H1 (cell line): Measurements from ENCODE around the gene TMEM52B. TPM values are rescaled to one million over a fixed set of nuclear protein-coding genes. Genes with fewer than 3 reads are reported as not detected.
A peak's percentile ranks its signal among the peaks of the same experiment; 100 is the strongest.

Experiments used
- CBX5 ChIP-seq: fragments of 300-800, 300-1000 bp; sonication (generic); IDR thresholded peaks from 2 replicates; pipeline ENCODE4 v1.7.1; 2016; ENCODE audit warnings: antibody characterized with exemption, low read length, low read depth
- CBX8 ChIP-seq: fragments of 300-800, 300-1000 bp; sonication (generic); IDR thresholded peaks from 2 replicates; pipeline ENCODE4 v1.7.1; 2016; ENCODE audit warnings: low read depth, low read length, borderline replicate concordance
- CHD1 ChIP-seq: IDR thresholded peaks from 2 replicates; pipeline ENCODE4 v1.6.1; 2012; ENCODE audit warnings: low read depth, low read length, improper control_type of control experiment
- CTBP2 ChIP-seq: IDR thresholded peaks from 2 replicates; pipeline ENCODE4 v1.7.0; 2011; ENCODE audit warnings: borderline replicate concordance, mild to moderate bottlenecking, moderate library complexity, mixed read lengths, low read length; ENCODE audit not compliant: insufficient read depth, insufficient read length
- FOSL1 ChIP-seq: IDR thresholded peaks from 2 replicates; pipeline ENCODE4 v1.6.1; 2011; ENCODE audit warnings: mild to moderate bottlenecking, low read depth, low read length, moderate library complexity; ENCODE audit not compliant: insufficient read depth
- GABPA ChIP-seq: IDR thresholded peaks from 2 replicates; pipeline ENCODE4 v1.6.1; 2011; ENCODE audit warnings: mild to moderate bottlenecking, low read length, moderate library complexity, borderline replicate concordance; ENCODE audit not compliant: insufficient read depth
- HDAC2 ChIP-seq, 2 experiments: fragments of 300-600 bp in 1 of 2; sonication (generic) in 1 of 2; IDR thresholded peaks; 2 replicates each; pipeline ENCODE4 v1.6.1; 2011 to 2012; ENCODE audit warnings: low read depth in 2 of 2, low read length in 2 of 2, mild to moderate bottlenecking in 2 of 2, moderate library complexity in 2 of 2, borderline replicate concordance in 1 of 2, inconsistent platforms in 1 of 2
- JUND ChIP-seq: IDR thresholded peaks from 2 replicates; pipeline ENCODE4 v1.6.1; 2011; ENCODE audit warnings: mild to moderate bottlenecking, improper control_type of control experiment, low read length
- KDM1A ChIP-seq: fragments of 200-600, 300-600 bp; sonication (generic); IDR thresholded peaks from 2 replicates; pipeline ENCODE4 v1.7.1; 2016; ENCODE audit warnings: mild to moderate bottlenecking, low read length, borderline replicate concordance
- PHF8 ChIP-seq: fragments of 200-600 bp; sonication (generic); conservative IDR thresholded peaks from 2 replicates; pipeline ENCODE4 v1.7.1; 2012; ENCODE audit warnings: low read depth, mild to moderate bottlenecking, inconsistent platforms, low read length, moderate library complexity
- POLR2A ChIP-seq, 2 experiments: IDR thresholded peaks; 1 replicate in 1 of 2; 2 replicates in 1 of 2; pipeline ENCODE4 v1.6.1; 2011; ENCODE audit warnings: low read depth in 2 of 2, low read length in 2 of 2, mild to moderate bottlenecking in 2 of 2; ENCODE audit errors: control extremely low read depth in 1 of 2
- RBBP5 ChIP-seq: IDR thresholded peaks from 2 replicates; pipeline ENCODE4 v1.7.1; 2012; ENCODE audit warnings: low read depth, mild to moderate bottlenecking, inconsistent platforms, low read length, moderate library complexity, borderline replicate concordance
- SP1 ChIP-seq: IDR thresholded peaks from 2 replicates; pipeline ENCODE4 v1.6.1; 2011; ENCODE audit warnings: low read depth, low read length
- SP2 ChIP-seq: IDR thresholded peaks from 2 replicates; pipeline ENCODE4 v1.6.1; 2012; ENCODE audit warnings: mild to moderate bottlenecking, low read length, inconsistent platforms
- SRF ChIP-seq: IDR thresholded peaks from 2 replicates; pipeline ENCODE4 v1.6.1; 2011; ENCODE audit warnings: mild to moderate bottlenecking, low read depth, low read length, moderate library complexity
- TAF7 ChIP-seq: optimal IDR thresholded peaks from 2 replicates; pipeline ENCODE3; 2011; ENCODE audit warnings: low read depth, mild to moderate bottlenecking, inconsistent platforms, low read length, moderate library complexity, borderline replicate concordance
- TBP ChIP-seq: IDR thresholded peaks from 2 replicates; pipeline ENCODE4 v1.6.1; 2011; ENCODE audit warnings: low read depth, low read length, improper control_type of control experiment
- TEAD4 ChIP-seq: IDR thresholded peaks from 2 replicates; pipeline ENCODE4 v1.6.1; 2012; ENCODE audit warnings: low read depth, low read length, inconsistent platforms, mixed read lengths
- YY1 ChIP-seq: IDR thresholded peaks from 2 replicates; pipeline ENCODE4 v1.6.1; 2011; ENCODE audit warnings: low read depth, mild to moderate bottlenecking, low read length
- ZNF274 ChIP-seq: IDR thresholded peaks from 2 replicates; pipeline ENCODE4 v1.7.0; 2012; ENCODE audit warnings: low read length, borderline replicate concordance; ENCODE audit errors: extremely low read depth
- polyA plus RNA-seq, 7 experiments: library from polyadenylated mRNA; depleted of rRNA in 3 of 7; stranded (reverse) in 5 of 7; unstranded in 2 of 7; fragments of >200 nt in 5 of 7; fragments of 200-250 nt in 2 of 7; gene quantifications; 1 replicate in 5 of 7; 2 replicates in 1 of 7; 4 replicates in 1 of 7; pipeline versions ENCODE4 v1.2.1 to v1.2.3, GENCODE V29; 2011 to 2013; ENCODE audit warnings: missing spikeins in 2 of 7, mixed read lengths in 2 of 7
- total RNA-seq: library from RNA; stranded (reverse); fragmentation: NEBNext Ultra II Directional; extraction: Animal tissue kit (Norgen Biotek cat#: 25700); gene quantifications from 2 replicates; pipeline ENCODE4 v1.2.1, GENCODE V29; 2021
- TF ChIP-seq, protein P1 (sequence below): IDR thresholded peaks from 2 replicates; pipeline ENCODE4 v1.6.1; 2011; ENCODE audit warnings: low read length, improper control_type of control experiment
- TF ChIP-seq, protein P2 (sequence below), 3 experiments: IDR thresholded peaks; 1 replicate in 2 of 3; 2 replicates in 1 of 3; pipeline versions ENCODE4 v1.5.1 to v1.6.1; 2011; ENCODE audit warnings: low read length in 3 of 3, mild to moderate bottlenecking in 3 of 3, inconsistent platforms in 2 of 3, low read depth in 1 of 3, moderate library complexity in 1 of 3; ENCODE audit not compliant: insufficient read depth in 1 of 3; ENCODE audit errors: control extremely low read depth in 1 of 3

TMEM52B gene
- total and polyA plus RNA-seq, 2 of the 8 experiments (the other 6 are each of a cell fraction or from before 2014, with no cell fraction given): not detected

DNA sequence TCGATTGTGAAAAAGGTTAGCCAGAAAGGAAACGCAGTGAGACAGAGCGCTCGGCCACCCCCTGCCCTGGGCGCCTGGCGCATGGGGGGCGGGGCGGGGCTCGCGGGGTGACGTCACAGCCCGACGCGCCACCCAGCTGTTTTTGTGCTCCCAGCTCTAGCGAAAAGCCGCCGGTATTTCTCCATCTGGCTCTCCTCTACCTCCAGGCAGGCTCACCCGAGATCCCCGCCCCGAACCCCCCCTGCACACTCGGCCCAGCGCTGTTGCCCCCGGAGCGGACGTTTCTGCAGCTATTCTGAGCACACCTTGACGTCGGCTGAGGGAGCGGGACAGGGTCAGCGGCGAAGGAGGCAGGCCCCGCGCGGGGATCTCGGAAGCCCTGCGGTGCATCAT, 33.9 kb downstream of the TMEM52B start, which contains the start of gene GABARAPL1 (continued):
- no peak for TF ChIP-seq CBX5
- no peak for TF ChIP-seq GABPA
- TF ChIP-seq HDAC2 (IDR thresholded peaks at IDR 0.05; ENCODE audit: borderline replicate concordance in 1 of 2, low read depth in 2 of 2, low read length in 2 of 2): 0 out of 4 replicates have a peak, but pooled peaks of 1 of the 2 experiments have one; percentile 59
- TF ChIP-seq JUND: peak; percentile 72; the same call in 1 of the 2 replicates
- TF ChIP-seq SRF: no peak
- TF ChIP-seq TEAD4: no peak
- TF ChIP-seq TAF7: peak; percentile 36
- no peak for TF ChIP-seq YY1
- TF ChIP-seq ZNF274: no peak
- TF ChIP-seq TBP: no peak
- TF ChIP-seq SP2: no peak
- TF ChIP-seq SP1: no peak
- peak; percentile 68; the same call in 1 of the 2 replicates for TF ChIP-seq PHF8
- TF ChIP-seq, protein P1, sequence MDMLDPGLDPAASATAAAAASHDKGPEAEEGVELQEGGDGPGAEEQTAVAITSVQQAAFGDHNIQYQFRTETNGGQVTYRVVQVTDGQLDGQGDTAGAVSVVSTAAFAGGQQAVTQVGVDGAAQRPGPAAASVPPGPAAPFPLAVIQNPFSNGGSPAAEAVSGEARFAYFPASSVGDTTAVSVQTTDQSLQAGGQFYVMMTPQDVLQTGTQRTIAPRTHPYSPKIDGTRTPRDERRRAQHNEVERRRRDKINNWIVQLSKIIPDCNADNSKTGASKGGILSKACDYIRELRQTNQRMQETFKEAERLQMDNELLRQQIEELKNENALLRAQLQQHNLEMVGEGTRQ: no peak
- TF ChIP-seq, protein P2, sequence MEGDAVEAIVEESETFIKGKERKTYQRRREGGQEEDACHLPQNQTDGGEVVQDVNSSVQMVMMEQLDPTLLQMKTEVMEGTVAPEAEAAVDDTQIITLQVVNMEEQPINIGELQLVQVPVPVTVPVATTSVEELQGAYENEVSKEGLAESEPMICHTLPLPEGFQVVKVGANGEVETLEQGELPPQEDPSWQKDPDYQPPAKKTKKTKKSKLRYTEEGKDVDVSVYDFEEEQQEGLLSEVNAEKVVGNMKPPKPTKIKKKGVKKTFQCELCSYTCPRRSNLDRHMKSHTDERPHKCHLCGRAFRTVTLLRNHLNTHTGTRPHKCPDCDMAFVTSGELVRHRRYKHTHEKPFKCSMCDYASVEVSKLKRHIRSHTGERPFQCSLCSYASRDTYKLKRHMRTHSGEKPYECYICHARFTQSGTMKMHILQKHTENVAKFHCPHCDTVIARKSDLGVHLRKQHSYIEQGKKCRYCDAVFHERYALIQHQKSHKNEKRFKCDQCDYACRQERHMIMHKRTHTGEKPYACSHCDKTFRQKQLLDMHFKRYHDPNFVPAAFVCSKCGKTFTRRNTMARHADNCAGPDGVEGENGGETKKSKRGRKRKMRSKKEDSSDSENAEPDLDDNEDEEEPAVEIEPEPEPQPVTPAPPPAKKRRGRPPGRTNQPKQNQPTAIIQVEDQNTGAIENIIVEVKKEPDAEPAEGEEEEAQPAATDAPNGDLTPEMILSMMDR (IDR thresholded peaks at IDR 0.05; ENCODE audit: control extremely low read depth in 1 of 3, insufficient read depth in 1 of 3, low read depth in 1 of 3, low read length in 3 of 3): no peak
- peak in 1 of 2 experiments; percentile 53; a peak in 1 of 3 replicates for TF ChIP-seq POLR2A (IDR thresholded peaks at IDR 0.05; ENCODE audit: control extremely low read depth in 1 of 2, low read depth in 2 of 2, low read length in 2 of 2)
- no peak for TF ChIP-seq KDM1A
- TF ChIP-seq CHD1: no peak
- no peak for TF ChIP-seq RBBP5
- TF ChIP-seq FOSL1: no peak
- TF ChIP-seq CBX8: no peak
- TF ChIP-seq CTBP2: no peak
